GM18517 (cell line): ENCODE data around the gene NAPB.
"Not testable (repeated sequence)": the region's sequence is repeated elsewhere in the genome, so short reads cannot be mapped to it uniquely, and the experiment has no call there.

Experiments used
- ATAC-seq: cut with Tn5 transposase; IDR thresholded peaks from one replicate; pipeline ENCODE4 v1.9.1; 2021; ENCODE audit warnings: mild to moderate bottlenecking, moderate library complexity; ENCODE audit not compliant: unreplicated experiment

Gene NAPB

GRCh38 chr20:23349338-23350195 is 71.7 kb downstream of the NAPB start:
- ATAC-seq = peak; percentile 20

GRCh38 chr20:23348510-23348909 is 72.8 kb downstream of the NAPB start:
- ATAC-seq = not testable (repeated sequence)

GRCh38 chr20:23347791-23348190 is 73.5 kb downstream of the NAPB start:
- ATAC-seq = no peak

- no peak for ATAC-seq
These were observed 75.3 kb downstream of the NAPB start for GRCh38 chr20:23346002-23346401.

GRCh38 chr20:23344336-23344735 is 77.0 kb downstream of the NAPB start:
- ATAC-seq = no peak

GRCh38 chr20:23343590-23343989 is 77.7 kb downstream of the NAPB start:
- ATAC-seq = no peak

- no peak for ATAC-seq
These were observed 80.2 kb downstream of the NAPB start for GRCh38 chr20:23341073-23341472.

GRCh38 chr20:23340524-23340923 is 80.8 kb downstream of the NAPB start:
- ATAC-seq = no peak

GRCh38 chr20:23339986-23340385 is 81.3 kb downstream of the NAPB start:
- ATAC-seq = no peak

GRCh38 chr20:23337312-23337711 is 84.0 kb downstream of the NAPB start:
- ATAC-seq = no peak

- ATAC-seq = no peak
These were observed 84.8 kb downstream of the NAPB start for GRCh38 chr20:23336476-23336875.

GRCh38 chr20:23335521-23335920 is 85.8 kb downstream of the NAPB start:
- no peak for ATAC-seq

GRCh38 chr20:23334111-23334510 is 87.2 kb downstream of the NAPB start:
- ATAC-seq = no peak

GRCh38 chr20:23332467-23332866 is 88.8 kb downstream of the NAPB start:
- no peak for ATAC-seq

GRCh38 chr20:23331450-23332350 is 89.6 kb downstream of the NAPB start:
- no peak for ATAC-seq

GRCh38 chr20:23327617-23328333 is 93.5 kb downstream of the NAPB start:
- no peak for ATAC-seq

- no peak for ATAC-seq
These were observed 94.5 kb downstream of the NAPB start for GRCh38 chr20:23326774-23327173.

- ATAC-seq = no peak
These were observed 96.2 kb downstream of the NAPB start for GRCh38 chr20:23325107-23325506.
